BLaER1 (cell line): Measurements from ENCODE around the gene ADGB.

Source experiments
- H3K27ac ChIP-seq: shearing (Covaris generic); formaldehyde crosslinking; 2 replicates; pipeline ENCODE4 v1.8.1; 2022
- H3K27me3 ChIP-seq: shearing (Covaris generic); formaldehyde crosslinking; 2 replicates; pipeline ENCODE4 v1.8.1; 2022
- H3K36me3 ChIP-seq: shearing (Covaris generic); formaldehyde crosslinking; 2 replicates; pipeline ENCODE4 v1.8.1; 2022
- H3K4me1 ChIP-seq: shearing (Covaris generic); formaldehyde crosslinking; 2 replicates; pipeline ENCODE4 v1.8.1; 2022
- H3K4me2 ChIP-seq: shearing (Covaris generic); formaldehyde crosslinking; 2 replicates; pipeline ENCODE4 v1.8.1; 2022
- H3K4me3 ChIP-seq: shearing (Covaris generic); formaldehyde crosslinking; 2 replicates; pipeline ENCODE4 v1.8.1; 2022
- H3K9ac ChIP-seq: shearing (Covaris generic); formaldehyde crosslinking; 2 replicates; pipeline ENCODE4 v1.8.1; 2022
- H3K9me3 ChIP-seq: shearing (Covaris generic); formaldehyde crosslinking; 2 replicates; pipeline ENCODE4 v1.8.1; 2022
- H4K20me1 ChIP-seq: shearing (Covaris generic); formaldehyde crosslinking; 2 replicates; pipeline ENCODE4 v1.8.1; 2022
- Cebpa-rat ChIP-seq: shearing (Covaris generic); IDR thresholded peaks from 2 replicates; pipeline ENCODE4 v1.8.1; 2022

Gene ADGB

DNA sequence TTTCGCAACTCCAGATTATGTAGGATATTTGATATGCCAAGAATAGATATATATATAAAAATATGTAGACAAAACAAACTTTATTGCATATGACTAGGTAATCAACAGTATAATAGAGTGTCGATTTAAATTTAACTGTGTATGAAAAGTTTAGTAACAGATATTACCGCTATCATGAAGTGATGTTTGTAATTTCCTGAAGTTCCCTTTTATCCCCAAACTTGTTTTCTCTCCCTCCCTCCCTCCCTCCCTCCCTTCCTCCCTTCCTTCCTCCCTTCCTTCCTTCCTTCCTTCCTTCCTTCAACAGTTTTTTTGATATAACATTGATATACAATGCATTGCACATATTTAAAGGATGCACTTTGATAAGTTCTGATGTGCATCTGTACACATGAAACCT, 15.2 kb downstream of the ADGB start:
- Histone ChIP-seq H3K9ac (no peak overlapping the region), H3K27me3 (no peaks in the 10 kb centered on the region), H4K20me1 (no peaks in the 10 kb centered on the region), H3K4me1 (no peaks in the 10 kb centered on the region), H3K36me3 (no peaks in the 10 kb centered on the region), H3K4me3 (no peak overlapping the region), H3K9me3 (peaks cover 5% of the 10 kb centered on the region; the same call in 1 of the 2 replicates), H3K4me2 (no peak overlapping the region), H3K27ac (no peak overlapping the region)
- no peak for TF ChIP-seq Cebpa-rat

DNA sequence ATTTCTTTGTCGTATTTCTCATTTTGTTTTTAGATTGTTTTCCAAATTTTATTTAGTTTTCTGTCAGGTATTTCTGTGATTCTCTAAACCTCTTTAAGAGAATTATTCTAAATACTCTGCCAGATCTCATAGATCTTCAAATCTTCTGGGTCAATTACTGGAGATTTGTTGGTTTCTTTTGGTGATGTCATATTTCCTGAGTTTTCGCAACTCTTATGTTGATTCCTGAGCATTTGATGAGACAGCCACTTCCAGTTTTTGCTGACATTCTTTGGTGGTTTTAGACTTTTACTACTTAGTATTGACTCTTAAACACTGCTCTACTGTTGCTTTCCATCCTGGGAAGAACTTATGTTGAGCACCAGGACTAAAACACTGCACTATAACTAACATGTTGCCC, 21.9 kb downstream of the ADGB start:
- Histone ChIP-seq H4K20me1 (no peaks in the 10 kb centered on the region), H3K9me3 (no peaks in the 10 kb centered on the region), H3K36me3 (no peaks in the 10 kb centered on the region), H3K27ac (no peak overlapping the region), H3K27me3 (no peaks in the 10 kb centered on the region), H3K4me3 (no peak overlapping the region), H3K4me1 (no peaks in the 10 kb centered on the region), H3K4me2 (no peak overlapping the region), H3K9ac (no peak overlapping the region)
- TF ChIP-seq Cebpa-rat = no peak

DNA sequence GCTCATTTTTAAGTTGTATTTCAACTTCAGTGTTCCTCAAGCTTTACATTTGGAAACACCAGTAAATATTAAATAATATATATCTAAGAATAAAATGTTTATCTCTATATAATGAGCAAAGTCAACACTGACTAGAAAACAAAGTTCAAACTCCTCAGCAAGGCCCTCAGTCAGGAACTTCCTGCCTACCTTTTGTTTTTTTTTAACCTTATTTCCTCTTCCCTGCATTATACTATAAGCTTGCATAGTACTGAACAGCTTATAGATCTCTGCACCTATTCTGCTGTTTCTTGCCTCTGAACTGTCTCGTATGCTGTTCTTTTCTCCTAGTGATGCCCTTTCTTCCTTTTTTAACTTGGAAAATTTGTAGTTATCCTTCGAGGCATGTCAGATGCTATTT, 29.6 kb downstream of the ADGB start:
- Histone ChIP-seq H3K9ac (no peak overlapping the region), H3K27ac (no peak overlapping the region), H3K4me3 (no peak overlapping the region), H3K36me3 (no peaks in the 10 kb centered on the region), H3K27me3 (no peaks in the 10 kb centered on the region), H3K4me1 (no peaks in the 10 kb centered on the region), H4K20me1 (no peaks in the 10 kb centered on the region), H3K9me3 (no peaks in the 10 kb centered on the region), H3K4me2 (no peak overlapping the region)
- TF ChIP-seq Cebpa-rat = no peak

DNA sequence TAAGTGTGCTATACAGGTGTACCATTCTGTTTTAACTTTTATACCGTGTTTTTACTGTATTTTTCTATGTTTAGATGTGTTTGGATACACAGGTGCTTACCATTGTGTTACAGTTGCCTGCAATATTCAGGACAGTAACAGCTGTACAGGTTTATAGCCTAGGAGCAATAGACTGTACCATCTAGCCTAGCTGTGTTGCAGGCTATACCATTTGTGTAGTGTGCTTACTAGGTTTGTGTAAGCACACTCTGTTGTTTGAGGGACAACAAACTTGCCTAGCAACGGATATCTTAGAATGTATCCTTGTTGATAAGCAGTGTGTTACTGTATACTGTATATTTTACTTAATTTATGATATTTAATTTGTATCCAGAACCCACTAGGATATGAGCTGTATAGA, 35.2 kb downstream of the ADGB start:
- Histone ChIP-seq H3K4me3 (no peak overlapping the region), H3K36me3 (no peaks in the 10 kb centered on the region), H3K9me3 (no peaks in the 10 kb centered on the region), H3K27ac (no peak overlapping the region), H4K20me1 (no peaks in the 10 kb centered on the region), H3K9ac (no peak overlapping the region), H3K27me3 (no peaks in the 10 kb centered on the region), H3K4me2 (no peak overlapping the region), H3K4me1 (no peaks in the 10 kb centered on the region)
- TF ChIP-seq Cebpa-rat = no peak

DNA sequence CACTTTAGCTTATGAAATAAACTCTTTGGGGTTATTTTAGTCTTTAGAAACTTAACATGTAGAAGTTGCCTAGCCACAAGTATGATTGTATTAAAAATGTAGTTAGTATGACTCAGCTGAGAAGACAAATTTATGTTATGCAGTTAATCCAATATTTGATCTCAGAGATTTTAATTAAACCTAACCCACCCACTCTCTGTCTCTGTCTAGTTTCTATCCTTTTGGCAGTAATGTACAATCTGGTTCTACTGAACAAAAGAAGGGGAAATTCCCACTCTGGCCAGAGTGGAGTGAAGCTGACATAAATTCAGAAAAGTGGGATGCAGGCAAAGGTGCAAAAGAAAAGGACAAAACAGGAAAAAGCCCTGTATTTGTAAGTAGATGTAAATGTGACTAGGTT, 36.4 kb downstream of the ADGB start:
- TF ChIP-seq Cebpa-rat = no peak
- Histone ChIP-seq H3K9ac (no peak overlapping the region), H3K4me2 (no peak overlapping the region), H4K20me1 (no peaks in the 10 kb centered on the region), H3K9me3 (no peaks in the 10 kb centered on the region), H3K27me3 (no peaks in the 10 kb centered on the region), H3K4me3 (no peak overlapping the region), H3K36me3 (no peaks in the 10 kb centered on the region), H3K27ac (no peak overlapping the region), H3K4me1 (no peaks in the 10 kb centered on the region)

DNA sequence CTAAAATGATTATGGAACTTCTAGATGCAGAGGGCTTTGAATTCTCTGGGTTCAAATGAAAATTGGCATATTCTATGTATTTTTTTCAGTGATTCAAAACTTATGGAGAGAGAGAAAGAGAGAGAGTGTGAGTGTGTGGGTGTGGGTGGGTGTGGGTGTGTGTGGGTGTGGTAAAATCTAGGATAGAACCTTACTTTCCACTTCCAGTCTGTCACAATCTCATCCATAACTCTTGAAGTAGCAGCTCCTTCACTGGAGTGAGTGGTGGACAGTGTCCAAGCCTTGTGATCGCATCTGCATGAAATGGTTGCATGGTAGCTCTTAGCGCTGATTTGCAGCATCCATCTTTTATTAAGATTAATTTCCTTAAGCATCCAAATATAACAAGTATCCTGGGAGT, 37.7 kb downstream of the ADGB start:
- H3K4me3 ChIP-seq = no peak overlapping the region
- no peak for TF ChIP-seq Cebpa-rat
- H3K27ac ChIP-seq = no peak overlapping the region
- H3K9me3 ChIP-seq = no peaks in the 10 kb centered on the region
- no peaks in the 10 kb centered on the region for H3K27me3 ChIP-seq
- no peak overlapping the region for H3K9ac ChIP-seq
- no peak overlapping the region for H3K4me2 ChIP-seq
- H4K20me1 ChIP-seq = no peaks in the 10 kb centered on the region
- H3K36me3 ChIP-seq = no peaks in the 10 kb centered on the region
- H3K4me1 ChIP-seq = no peaks in the 10 kb centered on the region

DNA sequence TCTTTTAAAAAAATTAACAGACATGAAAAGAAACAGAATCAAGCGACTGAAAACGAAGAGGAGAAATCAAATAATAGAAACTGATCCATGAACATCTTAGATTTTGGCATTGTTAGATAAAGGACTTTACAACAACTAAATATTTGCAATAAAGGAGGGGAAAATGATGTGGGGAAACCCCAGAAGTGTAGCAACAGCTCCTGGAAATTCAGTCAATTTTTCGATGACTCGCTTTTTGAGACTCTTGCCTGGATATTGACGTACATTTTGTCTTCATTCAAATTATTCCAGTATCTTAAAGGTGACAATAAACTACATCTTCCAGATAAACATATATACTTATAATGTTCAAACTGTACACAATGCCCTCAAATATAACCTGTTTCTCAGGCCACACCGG, 44.1 kb downstream of the ADGB start:
- no peak overlapping the region for H3K9ac ChIP-seq
- no peaks in the 10 kb centered on the region for H4K20me1 ChIP-seq
- no peaks in the 10 kb centered on the region for H3K9me3 ChIP-seq
- H3K27me3 ChIP-seq = no peaks in the 10 kb centered on the region
- no peak overlapping the region for H3K4me3 ChIP-seq
- no peak overlapping the region for H3K4me2 ChIP-seq
- TF ChIP-seq Cebpa-rat = no peak
- no peak overlapping the region for H3K27ac ChIP-seq
- no peaks in the 10 kb centered on the region for H3K36me3 ChIP-seq
- no peaks in the 10 kb centered on the region for H3K4me1 ChIP-seq

DNA sequence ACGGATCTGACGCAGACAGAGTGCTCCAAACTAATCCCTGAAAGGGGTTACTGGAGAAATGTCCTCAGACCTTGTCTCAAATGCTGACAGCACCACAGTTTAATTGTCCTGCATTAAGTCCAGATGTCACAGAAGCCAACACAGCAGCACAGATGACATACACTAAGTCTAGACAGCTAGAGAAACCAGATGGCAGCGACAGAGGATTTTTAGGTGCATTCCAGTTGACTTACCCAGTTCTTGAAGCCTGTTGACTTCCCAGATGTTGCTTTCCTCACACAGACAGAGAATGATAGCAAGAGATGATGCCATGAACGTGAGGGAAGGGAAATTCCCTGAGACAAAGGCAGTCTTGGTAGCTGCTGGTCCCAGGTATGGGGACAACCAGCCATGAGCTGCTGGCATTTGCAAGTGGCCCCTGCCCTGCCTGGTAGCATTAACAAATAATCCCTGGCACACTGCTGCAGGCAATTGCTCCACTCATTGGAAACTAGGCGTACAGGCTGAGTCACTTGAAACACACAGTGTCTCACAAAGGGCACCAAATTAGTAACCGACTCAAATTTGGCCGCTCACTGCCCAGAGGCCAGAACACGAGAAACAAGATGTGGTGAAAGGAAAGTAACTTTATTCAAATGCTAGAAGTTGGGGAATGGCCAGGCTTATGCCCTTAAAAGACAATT, 52.2 kb downstream of the ADGB start:
- H3K36me3 ChIP-seq = no peaks in the 10 kb centered on the region
- no peak overlapping the region for H3K27ac ChIP-seq

DNA sequence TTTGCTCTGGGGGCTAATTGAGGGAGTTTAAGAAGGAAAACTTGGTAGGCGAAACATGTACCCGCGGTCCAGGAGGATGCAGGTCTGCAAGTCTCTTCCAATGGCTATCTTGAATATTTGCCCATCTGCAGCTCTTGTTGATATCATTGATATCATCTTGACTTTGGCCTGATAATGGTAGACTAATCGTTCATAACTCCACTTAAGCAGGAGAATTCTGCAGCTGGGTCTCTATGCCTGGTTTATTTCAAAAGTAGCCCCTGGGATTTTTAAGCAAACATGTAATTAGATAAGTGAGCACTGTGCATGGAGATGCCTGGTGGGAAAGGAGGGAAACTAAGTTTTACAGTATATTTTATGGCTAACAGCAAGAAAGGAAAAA, 52.7 kb downstream of the ADGB start:
- Histone ChIP-seq H3K36me3 (no peaks in the 10 kb centered on the region), H4K20me1 (no peaks in the 10 kb centered on the region), H3K4me3 (no peak overlapping the region), H3K9me3 (no peaks in the 10 kb centered on the region), H3K4me1 (no peaks in the 10 kb centered on the region), H3K4me2 (no peak overlapping the region), H3K27me3 (no peaks in the 10 kb centered on the region), H3K27ac (no peak overlapping the region), H3K9ac (no peak overlapping the region)
- TF ChIP-seq Cebpa-rat = no peak

More for the DNA sequence above, 52.2 kb downstream of the ADGB start:
- no peaks in the 10 kb centered on the region for H3K9me3 ChIP-seq
- H3K27me3 ChIP-seq = no peaks in the 10 kb centered on the region
- H3K4me3 ChIP-seq = no peak overlapping the region
- H3K4me2 ChIP-seq = no peak overlapping the region
- no peak for TF ChIP-seq Cebpa-rat
- no peaks in the 10 kb centered on the region for H4K20me1 ChIP-seq
- no peaks in the 10 kb centered on the region for H3K4me1 ChIP-seq
- no peak overlapping the region for H3K9ac ChIP-seq

DNA sequence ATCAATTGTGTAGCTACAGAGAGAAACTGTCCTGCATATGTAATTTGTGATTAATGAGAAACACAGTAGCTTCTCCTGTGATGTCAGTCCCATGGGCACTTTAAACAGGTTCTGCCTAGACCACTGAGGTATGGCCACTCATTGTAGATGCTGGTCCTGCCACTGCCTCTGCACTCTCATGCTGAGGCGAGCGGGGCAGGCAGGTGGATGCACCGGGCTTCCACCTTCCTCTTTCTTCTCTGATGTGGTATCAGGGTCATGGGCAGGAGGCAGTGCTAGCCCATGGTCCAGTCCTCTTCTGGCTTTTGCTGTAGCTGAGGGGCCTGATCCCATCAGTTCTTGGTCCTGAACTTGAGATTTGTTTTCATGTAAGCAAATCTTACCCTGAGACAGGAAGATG, 58.7 kb downstream of the ADGB start:
- Histone ChIP-seq H3K36me3 (no peaks in the 10 kb centered on the region), H3K4me1 (no peaks in the 10 kb centered on the region), H3K9ac (no peak overlapping the region), H3K4me2 (no peak overlapping the region), H3K4me3 (no peak overlapping the region), H3K27me3 (no peaks in the 10 kb centered on the region), H4K20me1 (no peaks in the 10 kb centered on the region), H3K9me3 (no peaks in the 10 kb centered on the region), H3K27ac (no peak overlapping the region)
- TF ChIP-seq Cebpa-rat = no peak

DNA sequence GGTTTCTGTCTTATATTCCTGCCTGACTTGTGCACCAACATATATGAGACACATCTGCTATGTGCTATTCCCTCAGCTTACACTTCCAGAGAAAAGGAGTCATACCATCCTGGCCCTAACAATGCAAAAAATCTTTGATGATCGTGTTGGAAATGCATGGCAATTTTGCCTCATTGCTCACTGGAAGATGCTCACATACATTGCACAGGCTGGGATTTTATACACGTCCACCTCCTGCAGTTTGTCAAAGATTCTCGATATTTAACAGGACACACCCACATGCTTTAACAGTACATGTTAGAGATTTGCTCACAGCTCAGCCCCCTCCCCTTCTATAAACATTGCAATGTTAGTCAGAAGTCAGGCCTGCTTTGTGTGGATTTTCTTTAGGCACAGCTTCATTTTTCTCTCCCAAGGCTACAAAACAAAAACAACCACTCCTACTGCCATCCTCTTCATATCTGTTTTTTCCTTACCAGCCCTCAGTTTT, 66.1 kb downstream of the ADGB start:
- TF ChIP-seq Cebpa-rat = no peak
- no peaks in the 10 kb centered on the region for H3K27me3 ChIP-seq
- H3K4me1 ChIP-seq = no peaks in the 10 kb centered on the region
- H3K36me3 ChIP-seq = no peaks in the 10 kb centered on the region
- no peaks in the 10 kb centered on the region for H4K20me1 ChIP-seq
- H3K4me3 ChIP-seq = no peak overlapping the region
- H3K4me2 ChIP-seq = no peak overlapping the region
- H3K9me3 ChIP-seq = no peaks in the 10 kb centered on the region
- H3K9ac ChIP-seq = no peak overlapping the region
- no peak overlapping the region for H3K27ac ChIP-seq
